Urothelium cell line (cell line): Measurements from ENCODE around the gene LIMS1.
"Not testable (repeated sequence)": the region's sequence is repeated elsewhere in the genome, so short reads cannot be mapped to it uniquely, and the experiment has no call there.

Experiments
- DNase-seq: peaks from one replicate; pipeline ENCODE4 v3.0.0; 2011; ENCODE audit warnings: low spot score, mixed read lengths
- FAIRE-seq: peaks from 2 replicates; lab custom pipeline; 2011; peaks lifted over from hg19 to GRCh38; lab: Jason Lieb, UNC

Gene LIMS1

GRCh38 chr2:108533832-108534583 lies at the start of gene LIMS1:
Gene LIMS1 (plus strand): TSS chr2:108534470. CDS start chr2:108534563, 93 bp downstream.
- FAIRE-seq, result peak; percentile 53
- peak; percentile 98 for DNase-seq

- DNase-seq, result no peak
- FAIRE-seq, result no peak
Measured at GRCh38 chr2:108485253-108485652, 49.0 kb upstream of the LIMS1 start.

GRCh38 chr2:108490506-108491122 lies 43.7 kb upstream of the LIMS1 start:
- no peak for DNase-seq
- no peak for FAIRE-seq

- DNase-seq, result no peak
- no peak for FAIRE-seq
Measured at GRCh38 chr2:108491848-108492247, 42.4 kb upstream of the LIMS1 start.

- FAIRE-seq (no peak), DNase-seq (peak; percentile 65)
Measured at GRCh38 chr2:108492364-108492763, 41.9 kb upstream of the LIMS1 start.

GRCh38 chr2:108496167-108496566 lies 38.1 kb upstream of the LIMS1 start:
- not testable (repeated sequence) for DNase-seq, FAIRE-seq

- not testable (repeated sequence) for DNase-seq, FAIRE-seq
Measured at GRCh38 chr2:108507620-108508019, 26.6 kb upstream of the LIMS1 start.

- not testable (repeated sequence) for FAIRE-seq, DNase-seq
Measured at GRCh38 chr2:108512431-108512830, 21.8 kb upstream of the LIMS1 start.

GRCh38 chr2:108514478-108514877 lies 19.8 kb upstream of the LIMS1 start:
- not testable (repeated sequence) for FAIRE-seq, DNase-seq

GRCh38 chr2:108524688-108525087 lies 9.6 kb upstream of the LIMS1 start:
- not testable (repeated sequence) for FAIRE-seq, DNase-seq

- DNase-seq, FAIRE-seq: not testable (repeated sequence)
Measured at GRCh38 chr2:108525258-108525657, 9.0 kb upstream of the LIMS1 start.

- FAIRE-seq, result no peak
Measured at GRCh38 chr2:108531674-108532055, 2.6 kb upstream of the LIMS1 start.

GRCh38 chr2:108534584-108535356 lies 500 bp downstream of the LIMS1 start:
- no peak for FAIRE-seq
- DNase-seq, result peak; percentile 52

More at GRCh38 chr2:108531674-108532055, 2.6 kb upstream of the LIMS1 start:
- no peak for DNase-seq

GRCh38 chr2:108535357-108535631 lies 1.0 kb downstream of the LIMS1 start:
- no peak for DNase-seq
- peak; percentile 52 for FAIRE-seq

- DNase-seq, result no peak
Measured at GRCh38 chr2:108536133-108536780, 2.0 kb downstream of the LIMS1 start.

GRCh38 chr2:108536911-108537310 lies 2.6 kb downstream of the LIMS1 start:
- DNase-seq (no peak), FAIRE-seq (no peak)

More at GRCh38 chr2:108536133-108536780, 2.0 kb downstream of the LIMS1 start:
- peak; percentile 35 for FAIRE-seq

- FAIRE-seq, result no peak
Measured at GRCh38 chr2:108538000-108538625, 3.8 kb downstream of the LIMS1 start.

GRCh38 chr2:108541451-108541850 lies 7.2 kb downstream of the LIMS1 start:
- FAIRE-seq (no peak), DNase-seq (no peak)

More at GRCh38 chr2:108538000-108538625, 3.8 kb downstream of the LIMS1 start:
- DNase-seq, result no peak

- DNase-seq (no peak), FAIRE-seq (no peak)
Measured at GRCh38 chr2:108542071-108542470, 7.8 kb downstream of the LIMS1 start.

- FAIRE-seq (no peak), DNase-seq (no peak)
Measured at GRCh38 chr2:108547606-108548005, 13.3 kb downstream of the LIMS1 start.
